SK-N-SH (cell line): ENCODE results near the gene HERC4. TPM values are rescaled to one million over a fixed set of nuclear protein-coding genes. Genes with fewer than 3 reads are reported as not detected.

Source experiments
- CTCF ChIA-PET: fragments of 300-600, 350-600 bp; formaldehyde crosslinking; extraction: SDS; loops from one replicate; lab custom pipeline; 2021; lab: Yijun Ruan, JAX
- POLR2A ChIA-PET: fragments of 350-600 bp; sonication (Branson Sonifier 250); formaldehyde crosslinking; extraction: SDS; loops from one replicate; lab custom pipeline; 2020; ENCODE audit warnings: antibody characterized with exemption, inconsistent platforms; lab: Yijun Ruan, JAX
- DNase-seq: peaks from one replicate; pipeline ENCODE4 v3.0.0; 2012
- H2AFZ ChIP-seq: fragments of 200-600 bp; sonication (generic); 2 replicates; pipeline ENCODE4 v1.8.1; 2016; ENCODE audit warnings: antibody characterized with exemption, mild to moderate bottlenecking, low read depth
- H3F3A ChIP-seq: fragments of 200-600 bp; sonication (generic); replicated peaks from 2 replicates; pipeline ENCODE3; 2016; ENCODE audit warnings: antibody characterized with exemption, mild to moderate bottlenecking; ENCODE audit not compliant: insufficient read depth
- H3K27ac ChIP-seq, 2 experiments: fragments of 200-500 bp in 1 of 2; fragments of 200-600 bp in 1 of 2; sonication (Bioruptor generic) in 1 of 2; sonication (generic), shearing (Covaris generic) in 1 of 2; 2 replicates each; pipeline versions ENCODE4 v1.5.1 to v1.6.1; 2014 to 2016; ENCODE audit warnings: low read depth in 2 of 2, inconsistent platforms in 1 of 2, low read length in 1 of 2, mild to moderate bottlenecking in 1 of 2, mixed read lengths in 1 of 2
- H3K27me3 ChIP-seq: fragments of 200-600 bp; sonication (generic), shearing (Covaris generic); 2 replicates; pipeline ENCODE4 v1.6.1; 2016; ENCODE audit warnings: mixed run types; ENCODE audit not compliant: insufficient read depth
- H3K36me3 ChIP-seq, 2 experiments: fragments of 200-500 bp in 1 of 2; fragments of 200-600 bp in 1 of 2; sonication (Bioruptor generic) in 1 of 2; sonication (generic) in 1 of 2; replicated peaks in 1 of 2; 2 replicates each; pipeline versions ENCODE3 to v1.5.1; 2014 to 2016; ENCODE audit warnings: low read length in 1 of 2, mild to moderate bottlenecking in 1 of 2; ENCODE audit not compliant: insufficient read depth in 2 of 2, control insufficient read depth in 1 of 2
- H3K4me1 ChIP-seq, 2 experiments: fragments of 200-500 bp in 1 of 2; fragments of 200-600 bp in 1 of 2; sonication (Bioruptor generic) in 1 of 2; sonication (generic), shearing (Covaris generic) in 1 of 2; 2 replicates each; pipeline versions ENCODE4 v1.5.1 to v1.6.1; 2014 to 2016; ENCODE audit warnings: low read depth in 1 of 2, low read length in 1 of 2, mixed run types in 1 of 2; ENCODE audit not compliant: insufficient read depth in 2 of 2, control insufficient read depth in 1 of 2
- H3K4me2 ChIP-seq: fragments of 200-600 bp; sonication (generic), shearing (Covaris generic); 2 replicates; pipeline ENCODE4 v1.6.1; 2017; ENCODE audit warnings: mixed run types
- H3K4me3 ChIP-seq, 2 experiments: fragments of 200-500 bp in 1 of 2; fragments of 200-600 bp in 1 of 2; sonication (Bioruptor generic) in 1 of 2; sonication (generic), shearing (Covaris generic) in 1 of 2; 2 replicates each; pipeline versions ENCODE4 v1.5.1 to v1.8.1; 2014 to 2016; ENCODE audit warnings: low read depth in 2 of 2, inconsistent platforms in 1 of 2, low read length in 1 of 2, mild to moderate bottlenecking in 1 of 2, mixed read lengths in 1 of 2, moderate library complexity in 1 of 2
- H3K79me2 ChIP-seq: fragments of 200-600 bp; sonication (generic); 2 replicates; pipeline ENCODE4 v1.8.1; 2017; ENCODE audit warnings: mild to moderate bottlenecking; ENCODE audit not compliant: insufficient read depth
- H3K9ac ChIP-seq: fragments of 200-600 bp; sonication (generic); 2 replicates; pipeline ENCODE4 v1.6.1; 2017; ENCODE audit warnings: mixed run types
- H3K9me2 ChIP-seq: fragments of 200-600 bp; sonication (generic); 2 replicates; pipeline ENCODE4 v1.6.1; 2017; ENCODE audit warnings: mixed run types
- H3K9me3 ChIP-seq: fragments of 200-600 bp; sonication (generic); 2 replicates; pipeline ENCODE4 v1.6.1; 2017; ENCODE audit warnings: mixed run types, mild to moderate bottlenecking, moderate library complexity
- H4K20me1 ChIP-seq: fragments of 200-600 bp; sonication (generic); 2 replicates; pipeline ENCODE4 v1.6.1; 2017; ENCODE audit warnings: mild to moderate bottlenecking, mixed run types; ENCODE audit not compliant: insufficient read depth
- ELF1 ChIP-seq: IDR thresholded peaks from 2 replicates; pipeline ENCODE4 v1.4.0; 2012
- EP300 ChIP-seq, 2 experiments: IDR thresholded peaks; 2 replicates each; pipeline versions ENCODE4 v1.4.0 to v1.6.1; 2012; ENCODE audit warnings: borderline replicate concordance in 1 of 2, low read depth in 1 of 2, low read length in 1 of 2
- POLR2AphosphoS5 ChIP-seq: IDR thresholded peaks from 2 replicates; pipeline ENCODE4 v1.6.1; 2012; ENCODE audit warnings: low read depth, low read length
- RCOR1 ChIP-seq: fragments of 150-350 bp; IDR thresholded peaks from 2 replicates; pipeline ENCODE4 v1.6.1; 2017; ENCODE audit warnings: antibody characterized with exemption, low read length
- RFX5 ChIP-seq: IDR thresholded peaks from 2 replicates; pipeline ENCODE4 v1.6.1; 2012; ENCODE audit warnings: mild to moderate bottlenecking, improper control_type of control experiment, low read length
- RXRA ChIP-seq: IDR thresholded peaks from 2 replicates; pipeline ENCODE4 v1.4.0; 2012; ENCODE audit warnings: low read depth, mild to moderate bottlenecking, borderline replicate concordance
- TCF12 ChIP-seq: IDR thresholded peaks from 2 replicates; pipeline ENCODE4 v1.4.0; 2012
- WGBS: methylation state at CpG from one replicate; pipeline ENCODE4 v1.1.6; 2017; ENCODE audit warnings: low lambda C conversion rate; 5-methylcytosine and 5-hydroxymethylcytosine counted together
- polyA plus RNA-seq, 3 experiments: library from polyadenylated mRNA; depleted of rRNA; stranded (reverse); fragments of >200 nt; gene quantifications; 2 replicates each; pipeline ENCODE4 v1.2.3, GENCODE V29; 2012
- TF ChIP-seq, protein P1 (sequence below): fragments of 150-350 bp; IDR thresholded peaks from 2 replicates; pipeline ENCODE4 v1.6.1; 2016; ENCODE audit warnings: mild to moderate bottlenecking, low read depth, low read length
- TF ChIP-seq, protein P2 (sequence below): IDR thresholded peaks from 2 replicates; pipeline ENCODE4 v1.6.1; 2012; ENCODE audit warnings: mild to moderate bottlenecking, low read depth, low read length, moderate library complexity
- TF ChIP-seq, protein P3 (sequence below): IDR thresholded peaks from 2 replicates; pipeline ENCODE4 v1.4.0; 2012; ENCODE audit warnings: low read depth, borderline replicate concordance
- TF ChIP-seq, protein P4 (sequence below): fragments of 200-600 bp; sonication (generic); IDR thresholded peaks from 2 replicates; pipeline ENCODE4 v1.6.1; 2017; ENCODE audit warnings: antibody characterized with exemption, mild to moderate bottlenecking, moderate library complexity

HERC4 gene
- polyA plus RNA-seq, 1 of the 3 experiments (the other 2 are of a cell fraction) = 16.2 TPM

DNA sequence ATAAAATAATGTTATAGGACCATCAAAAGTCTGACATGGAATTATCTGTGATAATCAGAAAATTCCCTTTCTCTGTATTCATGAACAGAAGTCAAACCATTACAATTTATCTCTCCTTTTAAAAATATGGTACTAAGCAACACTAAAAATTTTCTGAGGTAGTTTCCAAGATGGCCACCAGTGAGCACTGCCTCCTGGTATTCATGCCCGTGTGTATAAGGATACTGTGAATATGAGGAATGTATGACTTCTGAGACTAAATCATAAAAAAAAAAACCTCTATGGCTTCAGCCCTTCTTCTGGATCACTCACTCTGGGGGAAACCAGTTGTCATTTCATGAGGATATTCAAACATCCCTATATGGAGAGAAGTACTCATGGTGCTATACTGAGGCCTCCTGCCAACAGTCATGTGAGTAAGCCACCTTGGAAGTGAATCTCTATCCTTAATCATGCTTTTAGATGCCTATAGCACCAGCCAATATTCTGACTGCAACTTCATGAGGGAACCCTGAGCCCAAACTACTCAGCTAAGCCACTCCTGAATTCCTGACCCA is 149.6 kb downstream of the HERC4 start:
- ChIA-PET CTCF (no interaction called here), POLR2A (no interaction called here)
- no peaks in the 10 kb centered on the region for H3K9me2 ChIP-seq
- 0 out of 4 replicates have a peak overlapping the region, but pooled peaks of 1 of the 2 experiments have one; percentile 0 for H3K27ac ChIP-seq
- no peak overlapping the region for H3K4me2 ChIP-seq
- H3K9me3 ChIP-seq = no peaks in the 10 kb centered on the region
- no peaks in the 10 kb centered on the region for H4K20me1 ChIP-seq
- H2AFZ ChIP-seq = no peak overlapping the region
- WGBS = 83% methylated on average over 1 of the region's 1 CpG
- no peak overlapping the region for H3K4me3 ChIP-seq
- no peaks in the 10 kb centered on the region for H3K79me2 ChIP-seq
- no peak for DNase-seq
- no peaks in the 10 kb centered on the region for H3K27me3 ChIP-seq
- H3K4me1 ChIP-seq = no peaks in the 10 kb centered on the region
- peaks cover 44 to 60% of the 10 kb centered on the region in 2 experiments for H3K36me3 ChIP-seq
- TF ChIP-seq RFX5 (no peak), ELF1 (no peak), RXRA (no peak), POLR2AphosphoS5 (no peak), EP300 (IDR thresholded peaks at IDR 0.05; ENCODE audit: borderline replicate concordance in 1 of 2, low read depth in 1 of 2, low read length in 1 of 2) (no peak), RCOR1 (no peak), TCF12 (no peak)
- TF ChIP-seq, protein P1, sequence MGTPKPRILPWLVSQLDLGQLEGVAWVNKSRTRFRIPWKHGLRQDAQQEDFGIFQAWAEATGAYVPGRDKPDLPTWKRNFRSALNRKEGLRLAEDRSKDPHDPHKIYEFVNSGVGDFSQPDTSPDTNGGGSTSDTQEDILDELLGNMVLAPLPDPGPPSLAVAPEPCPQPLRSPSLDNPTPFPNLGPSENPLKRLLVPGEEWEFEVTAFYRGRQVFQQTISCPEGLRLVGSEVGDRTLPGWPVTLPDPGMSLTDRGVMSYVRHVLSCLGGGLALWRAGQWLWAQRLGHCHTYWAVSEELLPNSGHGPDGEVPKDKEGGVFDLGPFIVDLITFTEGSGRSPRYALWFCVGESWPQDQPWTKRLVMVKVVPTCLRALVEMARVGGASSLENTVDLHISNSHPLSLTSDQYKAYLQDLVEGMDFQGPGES = no peak
- TF ChIP-seq, protein P2, sequence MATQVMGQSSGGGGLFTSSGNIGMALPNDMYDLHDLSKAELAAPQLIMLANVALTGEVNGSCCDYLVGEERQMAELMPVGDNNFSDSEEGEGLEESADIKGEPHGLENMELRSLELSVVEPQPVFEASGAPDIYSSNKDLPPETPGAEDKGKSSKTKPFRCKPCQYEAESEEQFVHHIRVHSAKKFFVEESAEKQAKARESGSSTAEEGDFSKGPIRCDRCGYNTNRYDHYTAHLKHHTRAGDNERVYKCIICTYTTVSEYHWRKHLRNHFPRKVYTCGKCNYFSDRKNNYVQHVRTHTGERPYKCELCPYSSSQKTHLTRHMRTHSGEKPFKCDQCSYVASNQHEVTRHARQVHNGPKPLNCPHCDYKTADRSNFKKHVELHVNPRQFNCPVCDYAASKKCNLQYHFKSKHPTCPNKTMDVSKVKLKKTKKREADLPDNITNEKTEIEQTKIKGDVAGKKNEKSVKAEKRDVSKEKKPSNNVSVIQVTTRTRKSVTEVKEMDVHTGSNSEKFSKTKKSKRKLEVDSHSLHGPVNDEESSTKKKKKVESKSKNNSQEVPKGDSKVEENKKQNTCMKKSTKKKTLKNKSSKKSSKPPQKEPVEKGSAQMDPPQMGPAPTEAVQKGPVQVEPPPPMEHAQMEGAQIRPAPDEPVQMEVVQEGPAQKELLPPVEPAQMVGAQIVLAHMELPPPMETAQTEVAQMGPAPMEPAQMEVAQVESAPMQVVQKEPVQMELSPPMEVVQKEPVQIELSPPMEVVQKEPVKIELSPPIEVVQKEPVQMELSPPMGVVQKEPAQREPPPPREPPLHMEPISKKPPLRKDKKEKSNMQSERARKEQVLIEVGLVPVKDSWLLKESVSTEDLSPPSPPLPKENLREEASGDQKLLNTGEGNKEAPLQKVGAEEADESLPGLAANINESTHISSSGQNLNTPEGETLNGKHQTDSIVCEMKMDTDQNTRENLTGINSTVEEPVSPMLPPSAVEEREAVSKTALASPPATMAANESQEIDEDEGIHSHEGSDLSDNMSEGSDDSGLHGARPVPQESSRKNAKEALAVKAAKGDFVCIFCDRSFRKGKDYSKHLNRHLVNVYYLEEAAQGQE = no peak
- TF ChIP-seq, protein P3, sequence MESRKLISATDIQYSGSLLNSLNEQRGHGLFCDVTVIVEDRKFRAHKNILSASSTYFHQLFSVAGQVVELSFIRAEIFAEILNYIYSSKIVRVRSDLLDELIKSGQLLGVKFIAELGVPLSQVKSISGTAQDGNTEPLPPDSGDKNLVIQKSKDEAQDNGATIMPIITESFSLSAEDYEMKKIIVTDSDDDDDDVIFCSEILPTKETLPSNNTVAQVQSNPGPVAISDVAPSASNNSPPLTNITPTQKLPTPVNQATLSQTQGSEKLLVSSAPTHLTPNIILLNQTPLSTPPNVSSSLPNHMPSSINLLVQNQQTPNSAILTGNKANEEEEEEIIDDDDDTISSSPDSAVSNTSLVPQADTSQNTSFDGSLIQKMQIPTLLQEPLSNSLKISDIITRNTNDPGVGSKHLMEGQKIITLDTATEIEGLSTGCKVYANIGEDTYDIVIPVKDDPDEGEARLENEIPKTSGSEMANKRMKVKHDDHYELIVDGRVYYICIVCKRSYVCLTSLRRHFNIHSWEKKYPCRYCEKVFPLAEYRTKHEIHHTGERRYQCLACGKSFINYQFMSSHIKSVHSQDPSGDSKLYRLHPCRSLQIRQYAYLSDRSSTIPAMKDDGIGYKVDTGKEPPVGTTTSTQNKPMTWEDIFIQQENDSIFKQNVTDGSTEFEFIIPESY = no peak
- TF ChIP-seq, protein P4, sequence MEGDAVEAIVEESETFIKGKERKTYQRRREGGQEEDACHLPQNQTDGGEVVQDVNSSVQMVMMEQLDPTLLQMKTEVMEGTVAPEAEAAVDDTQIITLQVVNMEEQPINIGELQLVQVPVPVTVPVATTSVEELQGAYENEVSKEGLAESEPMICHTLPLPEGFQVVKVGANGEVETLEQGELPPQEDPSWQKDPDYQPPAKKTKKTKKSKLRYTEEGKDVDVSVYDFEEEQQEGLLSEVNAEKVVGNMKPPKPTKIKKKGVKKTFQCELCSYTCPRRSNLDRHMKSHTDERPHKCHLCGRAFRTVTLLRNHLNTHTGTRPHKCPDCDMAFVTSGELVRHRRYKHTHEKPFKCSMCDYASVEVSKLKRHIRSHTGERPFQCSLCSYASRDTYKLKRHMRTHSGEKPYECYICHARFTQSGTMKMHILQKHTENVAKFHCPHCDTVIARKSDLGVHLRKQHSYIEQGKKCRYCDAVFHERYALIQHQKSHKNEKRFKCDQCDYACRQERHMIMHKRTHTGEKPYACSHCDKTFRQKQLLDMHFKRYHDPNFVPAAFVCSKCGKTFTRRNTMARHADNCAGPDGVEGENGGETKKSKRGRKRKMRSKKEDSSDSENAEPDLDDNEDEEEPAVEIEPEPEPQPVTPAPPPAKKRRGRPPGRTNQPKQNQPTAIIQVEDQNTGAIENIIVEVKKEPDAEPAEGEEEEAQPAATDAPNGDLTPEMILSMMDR = no peak
- H3F3A ChIP-seq = peaks cover 21% of the 10 kb centered on the region
- no peak overlapping the region for H3K9ac ChIP-seq
